ENCODE data around the gene DCAF15.

- no peak for TF ChIP-seq POLR2A (IDR thresholded peaks at IDR 0.05)
- TF ChIP-seq CTCF (IDR thresholded peaks at IDR 0.05) = no peak
Observed at GRCh38 chr19:13978351-13979243, 26.3 kb downstream of the DCAF15 start.
